NCI-H1092 treated with DMSO at 0.1 percent for 48 hours (cell line): ENCODE results near the gene KAZALD1.
A peak's percentile ranks its signal among the peaks of the same experiment; 100 is the strongest.

Source experiments
- DNase-seq: peaks from one replicate; lab custom pipeline; 2025; lab: John Stamatoyannopoulos, UW

Gene KAZALD1

GRCh38 chr10:101095004-101095403 is 33.2 kb downstream of the KAZALD1 start:
- DNase-seq, result no peak

- DNase-seq, result peak; percentile 50
Measured at GRCh38 chr10:101095550-101096213, 33.9 kb downstream of the KAZALD1 start.

GRCh38 chr10:101096378-101096777 is 34.6 kb downstream of the KAZALD1 start:
- DNase-seq, result no peak

- DNase-seq, result no peak
Measured at GRCh38 chr10:101097881-101098280, 36.1 kb downstream of the KAZALD1 start.

- DNase-seq, result no peak
Measured at GRCh38 chr10:101099901-101100300, 38.1 kb downstream of the KAZALD1 start.

GRCh38 chr10:101101372-101101881 is 39.6 kb downstream of the KAZALD1 start:
- no peak for DNase-seq

- DNase-seq, result no peak
Measured at GRCh38 chr10:101103430-101103829, 41.6 kb downstream of the KAZALD1 start.

- no peak for DNase-seq
Measured at GRCh38 chr10:101106351-101106750, 44.6 kb downstream of the KAZALD1 start.

GRCh38 chr10:101107771-101108170 is 46.0 kb downstream of the KAZALD1 start:
- DNase-seq, result no peak

- DNase-seq, result no peak
Measured at GRCh38 chr10:101110856-101111523, 49.2 kb downstream of the KAZALD1 start.

- no peak for DNase-seq
Measured at GRCh38 chr10:101111547-101111946, 49.8 kb downstream of the KAZALD1 start.

- DNase-seq, result no peak
Measured at GRCh38 chr10:101112799-101113594, 51.2 kb downstream of the KAZALD1 start.

- DNase-seq, result no peak
Measured at GRCh38 chr10:101113890-101114403, 52.2 kb downstream of the KAZALD1 start.

GRCh38 chr10:101114646-101115045 is 52.9 kb downstream of the KAZALD1 start:
- DNase-seq, result no peak
